NCI-H1436 treated with DMSO at 0.1 percent for 48 hours (cell line): ENCODE data around the gene C22orf23.
"Not testable (repeated sequence)": the region's sequence is repeated elsewhere in the genome, so short reads cannot be mapped to it uniquely, and the experiment has no call there.

Experiments
- DNase-seq: peaks from one replicate; lab custom pipeline; 2025; lab: John Stamatoyannopoulos, UW

The C22orf23 gene

GRCh38 chr22:37982151-37982785, 28.9 kb upstream of the C22orf23 start:
- DNase-seq, result no peak

GRCh38 chr22:37981282-37982011, 28.0 kb upstream of the C22orf23 start:
- no peak for DNase-seq

- DNase-seq, result no peak
These were observed 26.4 kb upstream of the C22orf23 start for GRCh38 chr22:37979782-37980181.

GRCh38 chr22:37976547-37976946, 23.1 kb upstream of the C22orf23 start:
- DNase-seq, result no peak

- not testable (repeated sequence) for DNase-seq
These were observed 22.6 kb upstream of the C22orf23 start for GRCh38 chr22:37976022-37976421.

- no peak for DNase-seq
These were observed 21.8 kb upstream of the C22orf23 start for GRCh38 chr22:37975153-37975552.

- no peak for DNase-seq
These were observed 20.1 kb upstream of the C22orf23 start for GRCh38 chr22:37973271-37974170.

- DNase-seq, result no peak
These were observed 19.1 kb upstream of the C22orf23 start for GRCh38 chr22:37972527-37972926.

- no peak for DNase-seq
These were observed 18.4 kb upstream of the C22orf23 start for GRCh38 chr22:37971475-37972434.

GRCh38 chr22:37970864-37971263, 17.5 kb upstream of the C22orf23 start:
- DNase-seq, result no peak

GRCh38 chr22:37968452-37969251, 15.3 kb upstream of the C22orf23 start:
- no peak for DNase-seq

- DNase-seq, result no peak
These were observed 14.4 kb upstream of the C22orf23 start for GRCh38 chr22:37967637-37968451.

GRCh38 chr22:37967147-37967546, 13.7 kb upstream of the C22orf23 start:
- no peak for DNase-seq

GRCh38 chr22:37965940-37966664, 12.7 kb upstream of the C22orf23 start:
- DNase-seq, result no peak

GRCh38 chr22:37961062-37961461, 7.7 kb upstream of the C22orf23 start:
- no peak for DNase-seq

- DNase-seq, result no peak
These were observed 5.9 kb upstream of the C22orf23 start for GRCh38 chr22:37959231-37959825.

- DNase-seq, result no peak
These were observed 3.8 kb upstream of the C22orf23 start for GRCh38 chr22:37957232-37957631.

- DNase-seq, result not testable (repeated sequence)
These were observed 2.5 kb upstream of the C22orf23 start for GRCh38 chr22:37955825-37956397.
